CD4-positive, alpha-beta T cell treated with Interleukin-12 subunit alpha and Interleukin-12 subunit beta, for 1 hour (primary cell): Measurements from ENCODE around the gene B9D2.
"Not testable (repeated sequence)": the region's sequence is repeated elsewhere in the genome, so short reads cannot be mapped to it uniquely, and the experiment has no call there.

Experiments
- DNase-seq: peaks from one replicate; pipeline ENCODE4 v3.0.0-alpha.2; 2020

B9D2 gene

DNA sequence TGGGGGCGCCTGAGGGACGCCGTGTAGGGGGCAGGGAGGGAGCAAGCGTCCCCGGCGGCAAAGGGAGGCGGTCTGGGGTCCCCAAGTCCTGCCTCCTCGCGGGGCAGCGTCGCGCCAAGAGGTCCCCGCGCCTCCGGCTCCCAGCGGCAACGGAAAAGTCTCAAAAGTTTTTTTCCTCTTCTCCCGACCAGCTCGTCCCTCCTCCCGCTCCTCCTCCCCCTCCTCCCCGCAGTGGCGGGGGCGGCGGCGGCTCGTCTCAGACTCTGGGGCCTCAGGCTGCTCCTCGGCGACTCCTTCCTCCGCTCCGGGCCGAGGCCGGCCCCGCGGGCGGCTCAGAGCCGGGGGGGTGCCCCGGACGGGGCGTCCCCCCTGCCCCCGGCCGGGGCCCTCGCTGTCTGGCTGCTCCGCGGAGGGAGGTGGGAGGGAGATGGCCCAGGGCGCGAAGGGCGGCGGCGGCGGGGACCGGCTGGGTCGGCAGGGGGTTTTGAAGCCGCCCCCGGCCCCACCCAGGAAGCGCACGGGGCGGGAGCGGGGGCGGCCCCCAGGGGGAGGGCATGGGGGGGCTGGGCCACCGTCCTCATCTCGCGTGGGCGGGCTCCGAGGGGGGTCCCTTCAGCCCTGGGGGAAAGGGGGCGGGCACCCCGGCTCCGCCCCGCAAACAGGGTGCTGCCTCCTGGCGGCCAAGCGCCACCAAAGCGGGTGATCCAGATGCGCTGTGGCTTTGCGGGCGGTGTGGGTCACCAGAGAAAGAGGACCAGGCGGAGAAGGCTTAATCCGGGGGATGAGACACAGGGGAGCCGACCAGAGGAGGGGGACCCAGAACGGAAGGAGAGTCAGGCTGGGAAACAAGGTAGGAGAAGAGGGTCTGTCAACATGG, 10.2 kb downstream of the B9D2 start, which contains the start of gene TGFB1:
Gene TGFB1, minus strand, starts transcription at position 457 of the 877 bp plus-strand sequence. CDS start 878 bp downstream, outside the sequence.
- peak; percentile 97 for DNase-seq

DNA sequence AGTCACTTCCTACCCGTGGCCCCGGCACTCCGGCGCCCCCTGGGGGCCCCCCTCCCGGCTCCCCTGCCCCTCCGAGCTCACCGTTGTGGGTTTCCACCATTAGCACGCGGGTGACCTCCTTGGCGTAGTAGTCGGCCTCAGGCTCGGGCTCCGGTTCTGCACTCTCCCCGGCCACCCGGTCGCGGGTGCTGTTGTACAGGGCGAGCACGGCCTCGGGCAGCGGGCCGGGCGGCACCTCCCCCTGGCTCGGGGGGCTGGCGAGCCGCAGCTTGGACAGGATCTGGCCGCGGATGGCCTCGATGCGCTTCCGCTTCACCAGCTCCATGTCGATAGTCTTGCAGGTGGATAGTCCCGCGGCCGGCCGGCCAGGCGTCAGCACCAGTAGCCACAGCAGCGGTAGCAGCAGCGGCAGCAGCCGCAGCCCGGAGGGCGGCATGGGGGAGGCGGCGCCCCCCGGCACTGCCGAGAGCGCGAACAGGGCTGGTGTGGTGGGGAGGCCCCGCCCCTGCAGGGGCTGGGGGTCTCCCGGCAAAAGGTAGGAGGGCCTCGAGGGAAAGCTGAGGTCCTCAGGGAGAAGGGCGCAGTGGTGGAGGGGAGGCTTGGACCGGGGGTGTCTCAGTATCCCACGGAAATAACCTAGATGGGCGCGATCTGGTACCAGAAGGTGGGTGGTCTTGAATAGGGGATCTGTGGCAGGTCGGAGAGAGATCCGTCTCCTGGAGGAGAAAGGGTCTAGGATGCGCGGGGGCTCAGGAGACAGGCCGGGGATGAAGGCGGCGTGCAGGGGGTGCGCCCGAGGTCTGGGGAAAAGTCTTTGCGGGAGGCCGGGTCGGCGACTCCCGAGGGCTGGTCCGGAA, 11.1 kb downstream of the B9D2 start:
- DNase-seq, result peak; percentile 80

DNA sequence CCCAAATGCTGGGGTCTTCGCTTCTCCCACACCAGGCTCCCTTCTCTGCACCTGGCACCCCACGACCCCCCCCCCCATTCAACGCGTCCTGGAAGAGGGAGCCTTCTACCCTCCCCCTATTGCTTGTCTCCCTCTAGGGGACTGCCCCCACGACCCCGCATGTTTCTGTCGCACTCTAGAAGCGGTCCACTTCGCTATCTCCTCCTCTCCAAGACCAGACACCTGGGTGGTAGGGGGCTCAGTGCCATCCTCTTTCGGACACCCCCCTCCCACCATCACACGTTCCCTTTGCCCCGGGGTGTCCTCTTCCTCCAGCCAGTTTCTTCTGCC, 11.7 kb downstream of the B9D2 start:
- DNase-seq, result no peak

DNA sequence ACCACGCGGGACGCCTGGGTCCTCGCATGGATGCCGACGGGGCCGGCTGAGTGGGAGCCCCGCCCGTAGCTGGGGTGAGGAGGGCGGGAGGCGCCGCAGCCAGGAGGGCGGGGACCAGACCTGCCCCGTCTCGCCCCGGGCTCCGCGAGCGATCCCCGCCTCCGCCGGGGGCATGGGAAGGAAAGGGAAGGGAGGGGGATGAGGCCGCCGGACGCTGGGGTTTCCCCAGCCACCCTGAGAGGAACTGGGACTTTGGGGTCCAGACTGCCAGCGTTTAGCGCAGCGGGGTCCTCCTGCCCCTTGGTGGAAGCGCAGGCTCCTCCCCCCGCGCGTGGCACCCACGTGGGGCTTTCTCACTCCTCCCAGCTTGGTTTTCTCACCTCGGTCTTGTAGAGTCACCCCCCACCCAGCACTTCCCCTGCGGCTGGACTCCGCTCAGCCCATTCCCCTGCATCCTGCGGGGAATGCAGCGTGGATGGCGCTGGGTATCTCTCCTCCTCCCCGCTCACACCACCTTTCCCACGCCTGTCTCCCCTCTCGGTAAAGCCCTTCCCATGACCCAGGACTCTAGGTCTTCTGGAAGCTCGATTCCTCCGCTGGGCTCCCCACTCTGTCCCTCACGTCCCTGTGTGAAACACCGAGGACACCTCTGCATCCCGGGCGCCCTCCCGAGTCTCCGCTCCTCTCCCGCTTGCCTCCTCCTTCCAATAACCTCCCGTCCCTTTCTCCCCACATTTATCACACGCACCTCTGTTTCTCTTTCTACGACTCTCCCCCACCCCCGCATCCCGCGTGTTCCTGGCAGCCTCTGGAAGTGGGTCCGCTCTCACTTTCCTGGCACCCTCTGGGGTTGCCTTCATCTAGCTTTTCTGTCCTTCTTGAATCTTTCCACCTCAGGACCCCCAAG, 12.4 kb downstream of the B9D2 start:
- DNase-seq, result peak; percentile 89

DNA sequence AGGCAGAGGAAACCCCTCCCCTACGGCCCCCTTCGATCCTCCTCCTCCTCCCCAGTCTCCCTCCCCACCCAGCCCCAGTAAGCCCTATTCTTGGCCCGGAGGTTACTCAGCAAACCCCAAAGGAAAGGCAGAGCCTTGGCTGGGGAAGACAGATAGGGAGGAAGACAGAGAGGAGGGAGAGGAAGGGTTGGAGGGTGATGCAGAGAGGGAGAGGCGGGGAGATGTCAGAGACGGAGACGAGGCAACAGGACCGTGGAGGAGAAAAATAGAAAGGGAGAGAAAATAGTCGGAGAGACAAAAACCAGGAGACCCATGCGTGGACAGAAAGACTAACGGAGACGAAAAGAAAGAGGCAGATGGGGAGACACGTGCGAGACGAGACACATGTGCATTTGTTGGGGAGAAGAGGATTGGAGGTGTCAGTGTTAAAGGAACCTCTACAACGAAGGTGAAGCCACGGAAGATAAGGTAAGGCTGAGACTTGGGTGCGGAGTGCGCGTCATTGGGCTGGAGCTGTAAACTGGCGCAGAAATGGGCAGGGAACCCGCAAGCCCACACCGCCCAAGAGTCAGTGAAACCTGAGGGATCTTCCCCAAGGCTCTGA, 13.1 kb downstream of the B9D2 start:
- no peak for DNase-seq

DNA sequence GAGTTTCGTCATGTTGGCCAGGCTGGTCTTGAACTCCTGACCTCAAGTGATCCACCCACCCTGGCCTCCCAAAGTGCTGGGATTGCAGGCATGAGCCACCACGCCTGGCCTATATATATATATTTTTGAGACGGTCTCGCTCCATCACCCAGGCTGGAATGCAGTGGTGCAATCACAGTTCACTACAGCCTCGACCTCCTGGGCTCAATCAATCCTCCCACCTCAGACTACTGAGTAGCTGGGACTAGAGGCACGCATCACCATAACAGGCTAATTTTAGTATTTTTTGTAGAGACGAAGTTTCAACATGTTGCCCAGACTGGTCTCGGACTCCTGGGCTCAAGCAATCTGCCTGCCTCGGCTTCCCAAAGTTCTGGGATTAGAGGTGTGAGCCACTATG, 17.0 kb downstream of the B9D2 start:
- not testable (repeated sequence) for DNase-seq

DNA sequence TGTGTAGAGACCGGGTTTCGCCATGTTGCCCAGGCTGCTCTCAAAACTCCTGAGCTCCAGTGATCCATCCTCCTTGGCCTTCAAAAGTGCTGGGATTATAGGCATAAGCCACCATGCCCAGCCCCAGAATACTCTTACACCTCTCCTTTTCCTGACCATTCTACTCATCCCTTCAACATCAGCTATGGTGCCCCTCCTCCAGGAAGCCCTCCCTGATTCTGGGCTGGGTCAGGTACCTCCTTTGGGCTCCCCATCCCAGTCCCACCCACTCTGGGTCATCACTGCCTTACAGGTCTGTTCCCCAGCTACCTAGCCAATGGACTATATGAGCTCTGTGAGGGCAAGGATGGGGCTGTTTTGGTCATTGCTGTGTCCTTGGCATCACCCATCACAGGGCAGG, 19.8 kb downstream of the B9D2 start:
- no peak for DNase-seq

DNA sequence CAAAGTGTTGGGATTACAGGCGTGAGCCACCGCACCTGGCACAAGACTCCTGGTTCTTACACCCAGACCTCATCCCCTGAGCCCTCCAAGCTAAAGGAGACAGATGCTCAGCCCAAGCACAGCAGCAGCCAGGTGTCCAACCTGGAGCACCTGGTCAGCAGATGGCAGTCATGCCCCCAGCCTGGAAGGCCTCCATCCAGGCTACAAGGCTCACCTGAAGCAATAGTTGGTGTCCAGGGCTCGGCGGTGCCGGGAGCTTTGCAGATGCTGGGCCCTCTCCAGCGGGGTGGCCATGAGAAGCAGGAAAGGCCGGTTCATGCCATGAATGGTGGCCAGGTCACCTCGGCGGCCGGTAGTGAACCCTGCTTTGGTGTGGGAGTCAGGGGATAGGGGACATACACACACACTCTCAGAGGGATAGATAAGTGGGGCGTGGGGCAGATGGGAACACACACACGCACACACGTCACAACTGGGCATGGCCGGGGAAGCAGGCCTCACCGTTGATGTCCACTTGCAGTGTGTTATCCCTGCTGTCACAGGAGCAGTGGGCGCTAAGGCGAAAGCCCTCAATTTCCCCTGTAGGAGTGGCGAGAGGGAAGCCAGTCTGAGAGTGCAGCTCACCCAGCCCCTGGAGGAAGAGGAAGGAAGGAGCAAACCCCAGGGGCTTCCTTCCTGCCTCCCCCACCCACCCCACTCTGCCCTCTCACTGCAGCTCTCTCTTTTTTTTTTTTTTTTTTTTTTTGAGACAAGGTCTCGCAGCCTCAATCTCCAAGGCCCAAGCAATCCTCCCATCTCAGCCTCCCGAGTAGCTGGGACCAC, 22.1 kb downstream of the B9D2 start:
- peak; percentile 44 for DNase-seq

DNA sequence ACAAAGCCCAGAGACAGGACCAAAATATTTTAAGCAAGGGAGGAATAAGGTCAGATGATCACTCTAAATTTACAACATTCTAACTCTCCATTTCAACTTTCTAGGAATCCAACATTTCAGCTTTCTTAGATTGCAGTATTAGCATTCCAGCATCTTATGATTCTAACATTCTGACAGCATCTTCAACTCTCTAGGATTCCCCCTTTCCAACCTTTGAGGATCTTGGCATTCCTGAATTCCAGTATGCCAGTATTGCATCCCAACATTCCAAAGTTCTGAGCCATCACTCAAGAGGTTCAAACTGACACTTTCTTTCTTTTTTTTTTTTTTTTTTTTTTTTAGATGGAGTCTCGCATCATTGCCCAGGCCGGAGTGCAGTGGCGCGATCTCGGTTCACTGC, 24.0 kb downstream of the B9D2 start:
- no peak for DNase-seq

DNA sequence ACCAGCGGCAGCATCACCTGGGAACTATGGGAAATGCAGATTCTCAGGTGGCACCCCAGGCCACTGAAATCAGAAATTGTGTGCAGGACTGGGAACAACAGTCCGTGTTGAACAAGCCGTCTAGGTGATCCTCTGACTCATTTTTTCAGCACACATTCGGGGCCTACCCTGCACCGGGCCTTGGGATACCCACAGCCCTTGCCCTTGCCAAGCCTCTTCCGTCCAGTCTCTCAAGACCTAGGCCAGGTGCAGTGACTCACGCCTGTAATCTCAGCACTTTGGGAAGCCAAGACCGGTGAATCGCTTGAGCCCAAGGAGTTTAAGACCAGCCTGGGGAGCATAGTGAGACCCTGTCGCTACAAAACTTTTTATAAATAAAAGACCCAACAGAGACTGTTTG, 28.5 kb downstream of the B9D2 start:
- no peak for DNase-seq

DNA sequence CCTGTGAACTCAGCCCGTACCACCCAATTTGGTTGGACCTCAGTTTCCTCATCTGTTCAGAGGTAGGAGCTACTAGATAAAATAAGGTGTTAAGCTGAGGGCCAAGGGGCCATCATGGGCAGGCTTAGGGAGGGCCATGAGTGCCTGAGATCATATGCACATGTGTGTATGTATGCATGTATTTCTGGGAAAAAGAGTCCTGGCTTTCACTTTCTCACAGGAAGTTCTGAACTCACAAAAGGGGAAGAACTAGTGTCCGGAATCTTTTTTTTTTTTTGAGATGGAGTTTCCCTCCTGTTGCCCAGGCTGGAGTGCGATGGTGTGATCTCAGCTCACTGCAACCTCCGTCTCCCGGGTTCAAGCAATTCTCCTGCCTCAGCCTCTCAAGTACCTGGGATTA, 29.2 kb downstream of the B9D2 start:
- DNase-seq, result no peak

DNA sequence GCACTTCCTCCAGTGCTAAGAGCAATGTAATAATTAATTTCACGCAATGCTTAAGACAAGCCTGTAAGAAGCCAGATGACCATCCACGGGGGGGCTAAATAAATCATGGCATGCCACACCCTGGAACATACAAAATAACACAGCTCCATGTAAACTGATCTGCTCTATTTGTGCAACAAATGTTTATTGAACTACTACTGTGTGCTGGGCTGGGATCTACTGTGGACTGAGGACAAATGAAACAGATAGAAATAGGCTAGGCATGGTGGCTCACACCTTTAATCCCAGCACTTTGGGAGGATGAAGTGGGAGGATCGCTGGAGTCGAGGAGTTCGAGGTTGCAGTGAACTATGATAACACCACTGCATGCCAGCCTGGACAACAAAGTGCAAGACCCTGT, 31.5 kb downstream of the B9D2 start:
- DNase-seq, result no peak

DNA sequence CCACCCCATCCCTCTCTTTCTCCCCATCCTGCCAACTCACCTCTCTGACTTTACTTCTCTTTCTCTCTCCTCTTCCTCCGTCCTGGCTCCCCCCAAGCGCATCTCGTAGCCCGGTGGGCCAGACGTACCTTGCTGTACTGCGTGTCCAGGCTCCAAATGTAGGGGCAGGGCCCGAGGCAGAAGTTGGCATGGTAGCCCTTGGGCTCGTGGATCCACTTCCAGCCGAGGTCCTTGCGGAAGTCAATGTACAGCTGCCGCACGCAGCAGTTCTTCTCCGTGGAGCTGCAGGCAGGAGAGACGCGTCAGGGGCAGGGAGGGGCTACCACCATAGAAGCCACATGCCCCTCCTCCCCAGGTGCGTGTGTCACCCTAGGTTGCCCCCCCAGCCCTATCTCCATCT, 31.9 kb downstream of the B9D2 start:
- DNase-seq, result no peak

DNA sequence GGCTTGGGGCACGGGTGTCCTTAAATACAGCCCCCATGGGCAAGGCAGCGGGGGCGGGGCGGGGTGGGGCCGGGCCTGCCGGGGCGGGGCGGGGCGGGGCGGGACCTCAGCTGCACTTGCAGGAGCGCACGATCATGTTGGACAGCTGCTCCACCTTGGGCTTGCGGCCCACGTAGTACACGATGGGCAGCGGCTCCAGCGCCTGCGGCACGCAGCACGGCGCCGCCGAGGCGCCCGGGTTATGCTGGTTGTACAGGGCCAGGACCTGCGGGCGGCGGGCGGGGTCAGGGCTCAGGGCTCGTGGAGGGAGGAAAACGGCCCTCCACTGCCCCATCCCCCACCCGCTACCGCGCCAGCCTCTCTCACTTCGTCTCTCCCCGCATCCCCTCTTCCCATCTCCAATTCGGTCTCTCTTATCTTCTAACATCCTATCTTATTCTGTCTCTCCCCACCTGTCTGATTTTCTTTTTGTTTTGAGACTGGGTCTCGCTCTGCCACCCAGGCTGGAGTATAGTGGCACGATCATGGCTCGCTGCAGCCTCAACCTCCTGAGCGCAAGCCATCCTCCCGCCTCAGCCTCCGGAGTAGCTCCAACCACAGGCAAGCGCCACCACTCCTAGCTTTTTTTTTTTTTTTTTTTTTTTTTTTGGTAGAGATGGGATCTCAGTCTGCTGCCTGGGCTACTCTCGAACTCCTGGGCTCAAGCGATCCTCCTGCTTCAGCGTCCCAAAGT, 32.8 kb downstream of the B9D2 start:
- no peak for DNase-seq

DNA sequence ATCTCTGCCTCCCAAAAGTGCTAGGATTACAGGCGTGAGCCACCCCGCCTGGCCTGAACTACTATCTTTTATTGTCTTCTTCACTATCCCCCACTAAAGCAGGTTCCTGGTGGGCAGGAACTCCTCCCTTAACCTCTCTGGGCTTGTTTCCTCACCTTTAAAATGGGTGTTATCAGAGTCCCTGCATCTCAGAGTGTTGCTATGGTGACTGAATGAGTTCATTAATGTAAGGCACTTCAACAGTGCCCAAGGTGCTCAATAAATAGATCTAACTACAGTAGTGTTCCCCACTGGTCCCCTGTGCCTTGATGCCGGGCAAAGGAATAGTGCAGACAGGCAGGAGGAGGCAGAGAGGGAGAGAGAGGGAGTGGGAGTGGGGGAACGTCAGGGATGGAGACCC, 33.5 kb downstream of the B9D2 start:
- DNase-seq, result peak; percentile 42

DNA sequence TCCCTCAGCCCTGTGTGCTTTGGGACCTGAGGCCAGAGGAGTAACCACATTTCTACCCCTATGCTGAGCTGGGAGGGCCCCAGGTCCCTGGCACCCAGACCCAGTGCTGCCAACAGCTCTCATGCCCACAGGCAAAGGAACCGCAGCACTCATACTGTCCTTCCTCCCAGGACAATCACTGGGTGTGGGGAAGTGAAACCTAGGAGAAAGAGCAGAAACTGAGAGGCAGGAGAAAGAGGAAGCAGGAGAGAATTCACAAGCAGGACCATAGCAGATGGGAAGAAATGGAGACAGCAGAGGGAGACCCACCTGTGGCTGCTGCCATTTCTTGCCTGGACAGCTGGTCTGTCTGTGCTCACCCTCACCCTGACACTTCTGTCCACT, 35.1 kb downstream of the B9D2 start:
- DNase-seq, result no peak

DNA sequence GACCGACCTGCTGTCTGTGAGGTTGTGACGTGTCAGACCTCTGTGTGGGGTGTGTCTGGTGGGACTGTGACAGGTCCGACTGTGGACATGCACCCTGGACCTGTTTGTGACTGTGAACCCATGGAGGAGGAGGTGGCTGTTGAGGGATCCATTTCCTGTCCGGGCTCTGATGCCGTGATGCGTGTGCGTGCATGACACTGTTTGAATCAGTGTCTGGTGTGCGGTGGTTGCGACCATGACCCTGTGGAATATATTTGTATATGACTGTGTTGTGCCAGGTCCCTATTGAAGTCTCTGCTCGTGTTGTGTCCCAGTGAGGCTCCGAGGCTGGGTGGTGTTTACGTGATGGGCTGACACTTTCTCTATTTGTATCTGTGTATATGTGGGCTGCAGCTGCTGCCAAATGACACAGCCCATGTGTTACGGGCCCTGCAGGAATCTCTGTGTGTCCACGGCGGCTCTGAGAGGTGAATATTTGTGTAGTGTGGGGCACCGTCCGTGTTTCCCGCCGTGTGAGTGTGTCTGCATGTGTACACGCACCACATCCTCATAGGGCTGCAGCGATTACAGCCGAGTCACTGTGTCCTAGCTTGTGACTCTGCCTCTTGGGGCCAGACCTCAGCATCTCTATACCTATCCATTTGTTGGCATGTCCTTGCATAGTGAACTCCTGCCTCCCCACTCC, 35.6 kb downstream of the B9D2 start:
- DNase-seq, result no peak

DNA sequence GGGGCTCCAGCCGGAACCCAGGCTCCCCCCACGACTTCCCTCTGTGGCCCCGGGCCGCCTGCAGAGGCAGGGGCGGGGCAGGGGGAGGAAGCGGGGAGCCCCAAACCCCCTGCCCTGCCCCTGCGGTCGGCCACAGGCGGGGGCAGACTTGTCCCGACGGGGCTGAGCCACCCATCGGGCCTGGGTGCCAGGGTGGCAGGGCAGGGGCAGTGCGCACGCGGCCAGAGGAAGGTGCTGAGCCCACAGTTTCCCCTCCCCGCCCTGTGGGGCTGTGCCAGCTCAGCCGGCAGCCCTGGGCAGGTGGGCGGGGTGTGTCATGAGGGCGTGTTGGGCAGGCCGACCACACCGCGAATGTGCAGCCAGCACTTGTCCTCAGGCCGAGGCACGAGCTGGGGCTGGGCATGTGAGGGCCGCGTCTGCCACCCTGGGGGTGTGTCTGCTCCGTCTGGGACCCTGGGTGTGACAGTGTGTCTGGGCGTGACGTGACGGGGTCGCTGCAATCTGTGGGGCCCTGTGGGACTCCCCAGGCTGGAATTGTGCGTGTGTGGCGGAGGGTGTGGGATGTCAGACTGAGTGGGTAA, 36.3 kb downstream of the B9D2 start:
- DNase-seq, result peak; percentile 89

DNA sequence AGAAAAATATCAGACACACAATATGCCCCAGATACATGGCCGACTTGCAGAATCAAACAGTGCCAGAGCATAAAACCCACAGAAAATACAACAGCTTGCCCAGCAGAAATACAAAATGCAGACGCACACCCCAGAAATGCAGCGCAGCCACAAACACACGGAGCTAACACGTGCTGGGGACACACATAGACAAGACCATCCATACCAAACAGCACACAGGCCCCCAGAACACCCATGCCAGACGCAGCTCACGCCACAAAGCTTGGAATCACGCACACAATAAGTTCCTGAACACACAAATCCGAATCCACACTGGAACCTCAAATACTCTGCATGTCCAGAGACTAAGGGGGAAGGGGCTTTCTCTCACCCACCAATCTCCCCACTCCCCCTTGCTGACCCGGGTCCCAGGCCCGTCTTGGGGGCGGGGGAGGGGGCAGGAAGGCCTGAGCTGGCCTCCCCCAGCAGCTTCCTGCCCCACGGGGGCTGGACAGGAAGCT, 36.8 kb downstream of the B9D2 start:
- DNase-seq, result peak; percentile 49
